Subcutaneous abdominal adipose tissue (tissue), 5 donors: ENCODE results near the gene FAM120AOS.

Experiments used
- H3K27ac ChIP-seq: one replicate; pipeline ENCODE4 v1.7.0; 2013; ENCODE audit warnings: low read depth, mild to moderate bottlenecking, inconsistent platforms, low read length, moderate library complexity
- H3K27me3 ChIP-seq, 5 donors: one replicate each; pipeline ENCODE4 v1.7.0; 2013; ENCODE audit warnings: low read length in 5 of 5, inconsistent platforms in 1 of 5; ENCODE audit not compliant: control insufficient read depth in 5 of 5, insufficient read depth in 4 of 5
- H3K36me3 ChIP-seq, 5 donors: one replicate each; pipeline ENCODE4 v1.7.0; 2013; ENCODE audit warnings: low read length in 5 of 5; ENCODE audit not compliant: control insufficient read depth in 5 of 5, insufficient read depth in 5 of 5
- H3K4me1 ChIP-seq, 5 donors: one replicate each; pipeline ENCODE4 v1.7.0; 2013; ENCODE audit warnings: low read length in 5 of 5, mild to moderate bottlenecking in 3 of 5, moderate library complexity in 1 of 5; ENCODE audit not compliant: control insufficient read depth in 5 of 5, insufficient read depth in 5 of 5
- H3K4me3 ChIP-seq, 5 donors: one replicate each; pipeline ENCODE4 v1.7.0; 2013; ENCODE audit warnings: low read length in 5 of 5, low read depth in 1 of 5
- H3K9ac ChIP-seq, 5 donors: one replicate each; pipeline ENCODE4 v1.7.0; 2013; ENCODE audit warnings: low read length in 5 of 5, mild to moderate bottlenecking in 4 of 5, moderate library complexity in 3 of 5
- H3K9me3 ChIP-seq, 5 donors: one replicate each; pipeline ENCODE4 v1.7.0; 2013; ENCODE audit warnings: low read length in 5 of 5; ENCODE audit not compliant: control insufficient read depth in 5 of 5
- donor health status: healthy.
- donor health status: healthy.
- donor health status: healthy.
- donor health status: healthy.
- donor health status: healthy.

FAM120AOS gene

GRCh38 chr9:93413530-93413929 lies 39.9 kb downstream of the FAM120AOS start:
- Histone ChIP-seq H3K36me3 (no peaks in the 10 kb centered on the region), H3K9ac (no peak overlapping the region), H3K27me3 (no peaks in the 10 kb centered on the region), H3K27ac (no peak overlapping the region), H3K9me3 (peaks cover 0 to 13% (median 6%) of the 10 kb centered on the region in 5 donors), H3K4me1 (no peaks in the 10 kb centered on the region), H3K4me3 (no peak overlapping the region)

DNA sequence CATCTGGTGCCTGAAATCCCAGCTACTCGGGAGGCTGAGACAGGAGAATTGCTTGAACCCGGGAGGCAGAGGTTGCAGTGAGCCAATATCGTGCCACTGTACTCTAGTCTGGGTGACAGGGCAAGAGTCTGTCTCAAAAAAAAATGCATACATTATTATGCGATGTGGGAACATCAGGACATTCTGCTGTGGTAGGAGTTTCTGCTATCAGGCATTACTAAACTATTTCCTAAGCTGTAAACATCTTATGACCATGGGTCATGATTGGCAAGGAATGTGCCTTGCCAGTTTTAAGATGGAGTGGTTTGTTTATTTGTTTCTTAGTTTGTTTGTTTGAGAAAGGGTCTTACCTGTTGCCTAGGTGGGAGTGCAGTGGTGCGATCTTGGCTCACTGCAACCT lies 47.0 kb downstream of the FAM120AOS start:
- H3K27ac ChIP-seq, result no peak overlapping the region
- no peaks in the 10 kb centered on the region for H3K36me3 ChIP-seq
- no peaks in the 10 kb centered on the region for H3K4me1 ChIP-seq
- peaks cover 0 to 4% (median 0%) of the 10 kb centered on the region in 5 donors for H3K27me3 ChIP-seq
- H3K9me3 ChIP-seq, result no peaks in the 10 kb centered on the region
- H3K9ac ChIP-seq, result no peak overlapping the region
- no peak overlapping the region for H3K4me3 ChIP-seq

GRCh38 chr9:93398471-93398870 lies 54.9 kb downstream of the FAM120AOS start:
- Histone ChIP-seq H3K4me1 (peaks cover 0 to 3% (median 0%) of the 10 kb centered on the region in 5 donors), H3K9ac (no peak overlapping the region), H3K36me3 (no peaks in the 10 kb centered on the region), H3K27ac (no peak overlapping the region), H3K9me3 (no peaks in the 10 kb centered on the region), H3K4me3 (no peak overlapping the region), H3K27me3 (peaks cover 0 to 3% (median 0%) of the 10 kb centered on the region in 5 donors)

DNA sequence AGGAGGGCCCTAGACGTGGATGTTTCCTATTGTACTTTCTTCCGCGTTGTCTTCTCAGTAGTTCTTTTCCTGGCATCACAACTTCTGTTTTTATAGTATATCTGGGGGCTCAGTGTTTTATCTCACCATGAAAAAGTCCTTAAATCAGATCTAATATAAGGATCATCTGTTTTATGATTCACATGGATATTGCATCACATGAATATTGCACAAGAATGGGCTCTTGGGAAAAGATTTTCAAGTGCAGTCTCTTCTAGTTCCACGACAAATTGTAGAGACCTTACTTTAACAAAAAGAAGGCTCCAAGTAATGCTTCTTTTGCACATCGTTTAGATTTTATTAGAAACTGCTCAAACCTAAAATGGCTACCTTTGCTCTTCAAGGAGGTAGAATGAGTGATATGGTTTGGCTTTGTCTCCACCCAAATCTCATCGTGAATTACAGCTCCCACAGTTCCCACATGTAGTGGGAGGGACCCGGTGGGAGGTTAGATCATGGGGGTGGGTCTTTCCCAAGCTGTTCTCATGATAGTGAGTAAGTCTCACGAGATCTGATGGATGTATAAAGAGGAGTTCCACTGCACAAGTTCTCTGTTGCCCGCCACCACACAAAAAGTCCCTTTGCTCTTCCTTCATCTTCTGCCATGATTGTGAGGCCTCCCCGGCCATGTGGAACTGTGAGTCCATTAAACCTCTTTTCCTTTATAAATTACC lies 55.6 kb downstream of the FAM120AOS start:
- no peaks in the 10 kb centered on the region for H3K36me3 ChIP-seq
- H3K27me3 ChIP-seq, result peaks cover 0 to 3% (median 0%) of the 10 kb centered on the region in 5 donors
- no peaks in the 10 kb centered on the region for H3K9me3 ChIP-seq
- H3K9ac ChIP-seq, result no peak overlapping the region
- H3K27ac ChIP-seq, result no peak overlapping the region
- no peak overlapping the region for H3K4me3 ChIP-seq
- H3K4me1 ChIP-seq, result peaks cover 0 to 3% (median 0%) of the 10 kb centered on the region in 5 donors
